Measurements from ENCODE around the gene PLAGL2.

PLAGL2 gene

DNA sequence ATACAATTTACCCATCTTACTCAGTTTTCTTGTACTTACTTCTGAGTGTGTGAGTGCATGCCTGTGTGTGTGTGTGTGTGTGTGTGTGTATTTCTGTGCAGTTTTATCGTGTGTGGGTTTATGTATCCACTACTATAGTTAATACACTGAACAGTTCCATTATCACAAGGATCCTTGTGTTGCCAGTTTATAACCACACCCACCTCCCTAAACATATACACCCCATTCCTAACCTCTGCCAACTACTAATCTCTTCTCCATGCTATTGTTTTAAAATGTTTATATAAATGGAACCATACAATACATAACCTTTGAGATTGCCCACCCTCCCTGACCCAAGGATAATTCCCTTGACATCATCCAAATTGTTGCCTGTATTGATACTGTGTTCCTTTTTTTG lies 18.8 kb upstream of the PLAGL2 start:
- in situ Hi-C loops (cut with MboI; ENCODE audit: low pct_unique_long_range_greater_than_20kb, low sequenced_read_pairs, unreplicated experiment), result no loop called here

DNA sequence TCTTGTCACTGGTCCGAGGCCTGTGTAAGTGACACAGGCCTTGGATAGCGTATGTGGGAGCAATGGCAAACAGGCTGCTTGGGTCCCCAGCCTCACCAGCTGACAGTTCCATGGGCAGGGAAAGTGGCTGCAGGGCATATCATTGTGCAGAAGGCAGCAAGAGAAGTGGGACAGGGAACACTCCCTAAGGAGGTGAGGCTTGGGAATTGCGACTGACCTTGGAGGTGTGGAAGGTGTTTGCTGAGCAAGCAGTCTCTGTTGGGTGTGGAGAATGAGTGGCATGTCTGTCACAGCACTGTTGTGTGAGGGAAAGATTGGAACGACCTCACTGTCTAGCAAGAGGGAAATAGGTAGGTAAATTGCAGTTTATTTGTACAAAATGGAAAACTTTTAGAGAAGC lies 16.9 kb upstream of the PLAGL2 start:
- in situ Hi-C loops (cut with MboI; ENCODE audit: low pct_unique_long_range_greater_than_20kb, low sequenced_read_pairs, unreplicated experiment), result no loop called here
- DNase-seq (ENCODE audit: low spot score), result no peak
- TF ChIP-seq, protein P1, sequence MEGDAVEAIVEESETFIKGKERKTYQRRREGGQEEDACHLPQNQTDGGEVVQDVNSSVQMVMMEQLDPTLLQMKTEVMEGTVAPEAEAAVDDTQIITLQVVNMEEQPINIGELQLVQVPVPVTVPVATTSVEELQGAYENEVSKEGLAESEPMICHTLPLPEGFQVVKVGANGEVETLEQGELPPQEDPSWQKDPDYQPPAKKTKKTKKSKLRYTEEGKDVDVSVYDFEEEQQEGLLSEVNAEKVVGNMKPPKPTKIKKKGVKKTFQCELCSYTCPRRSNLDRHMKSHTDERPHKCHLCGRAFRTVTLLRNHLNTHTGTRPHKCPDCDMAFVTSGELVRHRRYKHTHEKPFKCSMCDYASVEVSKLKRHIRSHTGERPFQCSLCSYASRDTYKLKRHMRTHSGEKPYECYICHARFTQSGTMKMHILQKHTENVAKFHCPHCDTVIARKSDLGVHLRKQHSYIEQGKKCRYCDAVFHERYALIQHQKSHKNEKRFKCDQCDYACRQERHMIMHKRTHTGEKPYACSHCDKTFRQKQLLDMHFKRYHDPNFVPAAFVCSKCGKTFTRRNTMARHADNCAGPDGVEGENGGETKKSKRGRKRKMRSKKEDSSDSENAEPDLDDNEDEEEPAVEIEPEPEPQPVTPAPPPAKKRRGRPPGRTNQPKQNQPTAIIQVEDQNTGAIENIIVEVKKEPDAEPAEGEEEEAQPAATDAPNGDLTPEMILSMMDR (IDR thresholded peaks at IDR 0.05; ENCODE audit: extremely low read depth, insufficient read depth, missing control alignments), result no peak

More for the DNA sequence above, 18.8 kb upstream of the PLAGL2 start:
- TF ChIP-seq, protein P1 (IDR thresholded peaks at IDR 0.05; ENCODE audit: extremely low read depth, insufficient read depth, missing control alignments), result no peak
- DNase-seq (ENCODE audit: low spot score), result no peak

DNA sequence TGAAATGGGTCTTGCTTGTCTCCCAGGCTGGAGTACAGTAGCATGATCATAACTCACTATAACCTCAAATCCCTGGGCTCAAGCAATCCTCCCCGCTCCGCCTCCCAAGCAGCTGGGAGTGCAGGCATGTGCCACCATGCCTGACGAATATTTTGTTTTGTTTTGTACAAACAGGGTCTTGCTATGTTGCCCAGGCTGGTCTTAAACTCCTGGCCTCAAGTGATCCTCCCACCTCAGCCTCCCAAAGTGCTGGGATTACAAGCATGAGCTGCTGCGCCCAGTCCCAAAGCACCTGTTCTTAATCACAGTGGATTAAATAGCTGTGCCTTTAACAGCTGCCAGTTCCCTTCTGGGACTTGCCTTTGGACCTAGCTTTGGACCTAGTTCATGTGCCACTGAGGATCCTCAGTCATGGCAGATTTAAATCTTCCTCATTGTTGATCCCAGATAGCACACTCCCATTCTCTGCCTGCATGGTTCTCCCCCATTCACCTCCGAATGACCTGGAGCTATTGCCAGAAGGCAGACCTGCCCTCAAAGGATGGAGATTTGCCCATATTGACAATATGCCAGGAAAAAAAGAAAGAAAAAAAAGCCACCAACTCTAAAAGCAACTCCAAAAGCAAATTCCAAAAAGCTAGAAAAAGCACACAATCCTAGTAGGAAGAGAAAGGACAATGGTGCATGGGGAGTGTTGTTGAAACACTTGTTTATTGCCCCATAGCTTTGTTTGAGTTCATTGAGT lies 10.8 kb upstream of the PLAGL2 start:
- TF ChIP-seq, protein P1 (IDR thresholded peaks at IDR 0.05; ENCODE audit: extremely low read depth, insufficient read depth, missing control alignments), result no peak
- no peak for DNase-seq (ENCODE audit: low spot score)
- in situ Hi-C loops (cut with MboI; ENCODE audit: low pct_unique_long_range_greater_than_20kb, low sequenced_read_pairs, unreplicated experiment), result no loop called here

DNA sequence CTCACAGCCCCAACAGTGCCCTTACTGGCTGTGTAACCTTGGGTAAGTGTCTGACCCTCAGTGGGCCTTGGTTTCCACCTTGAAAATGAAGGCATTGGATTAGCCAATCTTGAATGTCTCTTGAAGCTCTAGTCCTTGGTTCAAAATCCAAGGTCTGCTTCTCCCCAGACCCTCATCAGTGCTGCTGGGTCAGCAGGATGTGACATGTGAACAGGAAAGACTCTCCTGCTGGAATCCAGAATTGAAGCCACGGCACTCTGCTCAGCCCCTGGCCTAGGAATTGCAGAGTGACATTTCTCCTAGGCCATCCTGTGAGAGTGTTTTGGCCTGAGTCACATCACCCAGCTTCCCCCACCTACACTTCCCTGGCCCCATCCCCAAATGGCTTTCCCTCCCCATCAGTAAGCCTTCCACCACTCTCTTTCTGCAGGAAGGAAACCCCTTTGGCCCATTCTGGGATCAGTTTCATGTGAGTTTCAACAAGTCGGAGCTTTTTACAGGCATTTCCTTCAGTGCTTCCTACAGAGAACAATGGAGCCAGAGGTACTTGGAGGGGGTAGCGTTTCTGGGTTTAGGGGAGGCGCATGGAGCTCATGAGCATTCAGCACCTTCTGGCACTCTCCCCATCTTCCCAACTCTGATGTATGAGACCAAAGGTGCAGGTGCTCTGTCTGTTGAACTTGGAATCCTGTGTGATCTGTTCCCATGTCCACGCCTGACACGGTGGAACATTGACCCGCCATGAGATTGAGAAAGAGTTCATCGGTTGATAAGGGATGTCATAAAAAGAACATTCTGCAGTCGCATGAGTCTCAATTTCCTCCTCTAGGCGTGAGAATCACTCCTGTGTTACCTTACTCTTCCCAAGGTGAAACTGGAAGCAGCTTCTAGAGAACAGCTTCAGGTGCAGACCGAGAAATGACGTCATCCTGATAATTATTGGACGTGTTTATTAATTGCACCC lies 8.9 kb upstream of the PLAGL2 start:
- TF ChIP-seq, protein P1 (IDR thresholded peaks at IDR 0.05; ENCODE audit: extremely low read depth, insufficient read depth, missing control alignments), result no peak
- in situ Hi-C loops (cut with MboI; ENCODE audit: low pct_unique_long_range_greater_than_20kb, low sequenced_read_pairs, unreplicated experiment), result no loop called here
- DNase-seq (ENCODE audit: low spot score), result no peak

DNA sequence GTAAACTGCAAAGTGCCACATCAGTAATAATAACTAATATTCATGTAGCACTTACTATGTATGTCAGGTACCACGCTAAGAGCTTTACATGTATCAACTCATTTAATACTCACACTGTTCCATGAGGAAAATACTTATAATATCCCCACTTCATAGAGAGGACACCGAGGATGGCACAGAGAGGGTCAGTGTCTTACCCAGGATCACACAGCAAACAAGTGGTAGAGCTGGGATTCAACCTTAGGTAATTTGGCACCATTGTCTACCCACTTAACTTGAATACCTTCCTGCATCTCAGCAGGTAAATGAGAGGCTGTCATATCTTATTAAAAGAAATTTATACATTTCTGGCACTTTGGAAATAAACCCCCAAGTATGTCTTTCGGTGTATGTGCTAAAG lies 8.2 kb upstream of the PLAGL2 start:
- TF ChIP-seq, protein P1 (IDR thresholded peaks at IDR 0.05; ENCODE audit: extremely low read depth, insufficient read depth, missing control alignments), result no peak
- DNase-seq (ENCODE audit: low spot score), result no peak
- in situ Hi-C loops (cut with MboI; ENCODE audit: low pct_unique_long_range_greater_than_20kb, low sequenced_read_pairs, unreplicated experiment), result no loop called here

DNA sequence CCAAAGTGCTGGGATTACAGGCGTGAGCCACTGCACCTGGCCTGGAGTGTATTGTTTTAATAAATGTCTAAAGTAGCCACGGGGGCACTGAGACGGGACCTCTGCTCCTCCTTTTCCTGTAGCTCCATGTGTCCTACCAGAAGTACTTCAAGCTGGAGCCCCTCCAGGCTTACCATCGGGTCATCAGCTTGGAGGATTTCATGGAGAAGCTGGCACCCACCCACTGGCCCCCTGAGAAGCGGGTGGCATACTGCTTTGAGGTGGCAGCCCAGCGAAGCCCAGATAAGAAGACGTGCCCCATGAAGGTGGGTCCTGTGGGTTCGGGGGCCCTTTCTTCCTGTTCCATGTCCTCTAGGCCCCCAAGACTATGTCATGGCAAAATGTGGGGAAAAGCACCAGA lies 7.6 kb upstream of the PLAGL2 start:
- in situ Hi-C loops (cut with MboI; ENCODE audit: low pct_unique_long_range_greater_than_20kb, low sequenced_read_pairs, unreplicated experiment), result no loop called here
- TF ChIP-seq, protein P1 (IDR thresholded peaks at IDR 0.05; ENCODE audit: extremely low read depth, insufficient read depth, missing control alignments), result no peak
- no peak for DNase-seq (ENCODE audit: low spot score)

Data from GM13977 (cell line).